NOMO-1 (cell line): ENCODE data around the gene DLG1.

Source experiments
- DNase-seq, 2 experiments: peaks; one replicate each; lab custom pipeline; 2025; ENCODE audit not compliant: unreplicated experiment in 2 of 2; lab: John Stamatoyannopoulos, UW

Gene DLG1

DNA sequence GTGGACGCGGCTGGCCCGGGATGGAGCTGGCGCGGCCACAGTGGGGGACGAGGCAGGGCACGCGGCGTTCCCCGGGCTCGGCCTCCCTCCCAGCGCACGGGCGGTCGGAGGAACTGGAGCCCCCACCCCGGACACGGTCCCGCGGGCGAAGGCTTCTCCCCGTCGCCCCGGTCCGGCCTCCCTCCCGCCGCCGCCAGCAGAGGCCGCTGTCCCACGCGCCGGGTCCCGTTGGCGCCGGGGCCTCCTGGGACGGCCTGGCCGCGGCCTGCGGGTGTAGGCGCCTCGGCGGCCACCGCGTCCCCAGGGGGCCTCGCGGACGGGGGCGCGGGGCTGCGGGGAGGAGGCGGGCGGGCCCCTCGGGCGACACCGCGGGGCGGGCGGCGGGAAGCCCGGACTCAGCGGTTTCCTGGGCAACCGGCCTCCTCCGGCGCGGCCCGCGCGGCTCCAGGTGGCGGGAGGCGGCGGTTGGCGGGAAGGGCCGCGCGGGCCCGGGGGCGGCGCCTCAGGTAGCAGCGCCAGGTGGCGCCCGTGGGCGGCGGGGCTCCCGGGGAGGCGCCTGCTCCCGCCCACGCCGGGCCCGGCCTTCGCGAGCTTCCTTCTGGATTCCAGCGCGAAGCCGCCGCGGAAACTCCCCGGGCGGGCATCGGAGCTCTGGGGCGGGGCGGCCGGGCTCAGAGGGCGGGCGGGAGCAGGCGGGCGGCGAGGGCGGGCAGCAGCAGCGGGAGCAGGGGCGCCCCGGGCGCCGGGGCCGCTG, 295.5 kb downstream of the DLG1 start:
- peak; percentile 77 to 87 for DNase-seq

GRCh38 chr3:197001972-197002700, 296.3 kb downstream of the DLG1 start:
- peak; percentile 27 to 41 for DNase-seq

DNA sequence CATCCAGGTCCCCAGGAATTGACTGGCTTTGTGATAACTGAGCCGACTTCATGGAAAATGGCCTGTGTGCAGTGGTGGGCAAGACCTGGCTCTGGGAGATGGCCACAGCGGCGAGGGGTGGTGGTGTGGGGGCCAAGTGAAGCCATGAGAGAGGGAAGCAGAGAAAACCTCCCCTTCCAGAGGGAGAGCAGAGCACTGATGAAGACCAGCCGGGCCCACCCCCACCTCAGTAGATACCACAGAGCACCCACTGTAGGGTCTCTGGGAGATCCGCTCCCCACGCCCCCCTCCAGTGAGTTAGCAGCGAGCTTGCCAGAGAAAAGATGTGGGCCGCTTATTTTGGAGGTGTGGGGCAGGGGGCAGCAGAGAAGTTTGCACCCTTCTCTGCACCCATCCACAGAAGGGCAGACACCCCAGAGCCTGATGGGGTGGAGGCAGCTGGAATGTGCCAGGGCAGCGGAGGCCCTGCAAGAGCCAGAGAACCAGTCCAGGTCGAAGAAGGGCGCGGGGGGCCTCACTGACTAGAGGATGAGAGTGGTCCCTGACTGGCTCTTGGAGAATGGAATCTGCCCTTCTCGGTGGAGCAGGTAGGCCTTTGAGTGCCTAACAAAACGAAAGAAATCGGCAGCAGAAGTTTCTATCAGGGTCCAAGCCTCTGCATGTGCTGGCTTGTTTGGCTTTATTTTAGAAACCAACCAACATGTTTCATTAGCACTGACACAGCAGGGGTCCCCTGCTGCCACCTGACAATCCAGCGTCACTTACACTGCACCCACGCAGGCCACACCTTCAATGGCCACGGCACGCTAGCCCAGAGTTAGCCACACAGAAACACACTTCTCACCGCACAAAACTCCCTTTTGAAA, 297.1 kb downstream of the DLG1 start:
- no peak for DNase-seq

DNA sequence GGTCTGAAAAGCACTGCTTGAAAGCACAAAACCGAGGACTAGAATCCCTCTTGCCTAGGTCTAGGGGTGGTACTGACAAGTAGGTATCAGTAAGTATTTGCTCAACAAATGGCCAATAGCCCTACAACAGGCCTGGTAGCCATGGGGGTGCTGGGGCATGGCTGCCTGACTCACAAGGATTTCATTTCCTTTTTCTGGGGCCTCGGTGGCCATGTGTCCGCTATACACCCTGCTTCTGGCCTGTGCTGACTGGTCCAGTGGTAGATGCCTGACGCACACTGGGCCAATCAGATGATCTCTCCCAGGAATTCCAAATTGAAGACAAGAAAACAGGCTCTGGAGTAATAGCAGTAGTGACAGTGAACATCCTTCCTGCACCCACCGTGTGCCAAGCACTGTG, 298.2 kb downstream of the DLG1 start:
- peak in 1 of 2 experiments; percentile 28 for DNase-seq

GRCh38 chr3:196998966-196999760, 299.2 kb downstream of the DLG1 start:
- no peak for DNase-seq

DNA sequence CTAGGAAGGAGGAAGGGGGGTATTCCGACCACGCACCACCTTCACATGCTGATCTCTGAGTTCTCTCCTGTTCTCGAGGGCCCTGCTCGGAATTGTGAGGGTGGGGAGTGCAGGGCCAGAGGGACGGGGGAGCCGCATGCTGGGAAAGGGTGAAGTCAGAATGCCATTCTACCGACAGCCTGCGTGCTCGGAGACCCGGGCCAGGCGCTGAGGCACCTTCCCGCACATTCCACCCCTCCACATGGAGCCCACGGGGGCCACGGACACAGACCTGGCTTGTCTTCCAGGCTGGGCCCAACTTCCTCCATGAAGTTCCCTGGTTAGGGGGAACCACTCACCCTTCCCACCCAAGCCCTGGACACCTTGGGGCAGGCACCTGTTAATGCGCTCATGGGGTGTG, 301.1 kb downstream of the DLG1 start:
- no peak for DNase-seq

DNA sequence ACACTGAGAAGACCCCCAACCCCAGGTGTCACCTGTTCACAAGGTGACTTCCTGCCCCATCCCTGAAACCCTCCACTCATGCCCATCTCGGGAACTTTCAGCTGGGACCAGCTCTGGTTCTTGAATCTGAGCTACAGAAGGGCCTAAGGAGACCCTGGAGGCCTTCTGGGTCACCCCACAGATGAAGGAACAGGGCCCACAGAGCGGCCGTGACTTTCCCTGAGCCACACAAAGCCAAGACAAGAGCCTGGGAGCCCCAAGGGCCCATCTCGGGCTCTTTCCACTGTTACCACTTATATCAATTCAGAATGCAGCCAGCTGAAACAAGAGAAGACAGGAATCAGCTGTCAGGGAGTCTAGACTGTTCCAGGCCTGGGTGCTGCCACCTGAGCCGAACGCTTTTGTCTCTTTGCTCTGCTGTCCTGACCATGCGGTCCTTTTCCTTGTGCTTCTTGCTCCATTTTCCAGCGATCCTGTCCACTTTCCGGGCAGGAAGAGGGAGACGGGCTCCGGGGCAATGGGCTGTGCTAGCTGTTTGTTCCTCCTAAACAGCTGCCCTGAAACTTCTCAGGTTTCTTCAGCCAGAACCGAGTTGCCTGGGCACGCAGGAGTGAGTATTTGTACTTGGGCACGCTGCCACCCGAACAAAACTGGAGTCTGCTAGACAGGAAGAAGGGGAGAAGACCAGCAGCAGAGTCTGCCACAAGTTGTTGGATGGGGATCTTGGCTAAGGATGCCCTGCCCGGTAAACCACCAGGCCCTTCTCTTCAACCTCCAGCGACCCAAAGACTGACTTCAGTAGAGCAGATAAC, 301.8 kb downstream of the DLG1 start:
- no peak for DNase-seq

DNA sequence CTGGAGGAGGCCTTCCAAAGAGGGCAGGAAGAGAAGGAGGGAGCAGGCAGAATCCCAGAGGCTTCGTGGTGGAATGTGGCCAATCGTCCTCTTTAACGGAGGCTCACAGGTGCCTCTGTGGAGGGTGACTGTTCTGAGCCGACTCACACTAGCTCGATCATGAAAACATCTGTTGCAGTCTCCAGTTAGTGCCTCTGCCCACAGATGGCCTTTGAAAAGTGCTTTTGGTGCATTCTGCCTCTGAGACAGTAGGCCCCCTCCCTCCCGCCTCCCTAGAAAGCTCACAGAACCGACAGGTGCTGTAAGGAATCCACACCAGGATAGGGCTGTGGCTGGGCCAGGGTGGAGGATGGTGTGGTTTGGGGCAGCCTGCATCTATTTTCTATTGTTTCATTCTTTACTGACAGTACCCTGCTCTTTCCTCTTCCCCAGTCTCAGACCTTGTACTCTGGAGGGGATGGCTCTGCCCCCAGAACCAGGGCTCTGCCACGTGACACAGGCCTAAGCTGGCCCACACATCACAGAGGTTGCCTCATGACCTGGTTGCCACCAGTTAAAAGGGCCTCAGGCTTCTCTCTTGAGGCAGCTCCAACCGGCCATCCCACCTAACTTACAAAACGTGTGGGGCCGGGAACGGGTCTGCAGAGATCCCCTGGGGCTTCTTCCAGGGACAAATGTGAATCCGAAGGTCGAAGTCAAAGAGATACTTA, 302.6 kb downstream of the DLG1 start:
- no peak for DNase-seq

DNA sequence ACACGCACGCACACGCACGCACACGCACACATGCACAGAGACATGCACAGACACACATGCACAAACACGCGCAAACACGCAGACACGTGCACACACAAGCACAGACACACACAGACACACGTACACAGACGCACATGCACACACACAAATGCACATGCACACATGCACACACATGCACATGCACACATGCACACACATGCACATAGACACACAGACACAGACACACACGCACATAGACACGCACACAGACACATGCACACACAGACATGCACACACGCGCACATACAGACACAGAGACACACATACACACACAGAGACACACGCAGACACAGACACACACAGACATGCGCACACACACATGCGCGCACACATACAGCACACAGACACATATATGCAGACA, 303.4 kb downstream of the DLG1 start:
- no peak for DNase-seq

- no peak for DNase-seq
Measured at GRCh38 chr3:196994056-196994455, 304.4 kb downstream of the DLG1 start.
